HG03571 (cell line): ENCODE measurements around the gene C3orf22.

Experiments
- ATAC-seq: cut with Tn5 transposase; IDR thresholded peaks from one replicate; pipeline ENCODE4 v1.9.1; 2021; ENCODE audit not compliant: unreplicated experiment

Gene C3orf22

GRCh38 chr3:126557415-126557745 is 1.4 kb downstream of the C3orf22 start:
- no peak for ATAC-seq

GRCh38 chr3:126556637-126557414 is 1.9 kb downstream of the C3orf22 start:
- ATAC-seq, result no peak

DNA sequence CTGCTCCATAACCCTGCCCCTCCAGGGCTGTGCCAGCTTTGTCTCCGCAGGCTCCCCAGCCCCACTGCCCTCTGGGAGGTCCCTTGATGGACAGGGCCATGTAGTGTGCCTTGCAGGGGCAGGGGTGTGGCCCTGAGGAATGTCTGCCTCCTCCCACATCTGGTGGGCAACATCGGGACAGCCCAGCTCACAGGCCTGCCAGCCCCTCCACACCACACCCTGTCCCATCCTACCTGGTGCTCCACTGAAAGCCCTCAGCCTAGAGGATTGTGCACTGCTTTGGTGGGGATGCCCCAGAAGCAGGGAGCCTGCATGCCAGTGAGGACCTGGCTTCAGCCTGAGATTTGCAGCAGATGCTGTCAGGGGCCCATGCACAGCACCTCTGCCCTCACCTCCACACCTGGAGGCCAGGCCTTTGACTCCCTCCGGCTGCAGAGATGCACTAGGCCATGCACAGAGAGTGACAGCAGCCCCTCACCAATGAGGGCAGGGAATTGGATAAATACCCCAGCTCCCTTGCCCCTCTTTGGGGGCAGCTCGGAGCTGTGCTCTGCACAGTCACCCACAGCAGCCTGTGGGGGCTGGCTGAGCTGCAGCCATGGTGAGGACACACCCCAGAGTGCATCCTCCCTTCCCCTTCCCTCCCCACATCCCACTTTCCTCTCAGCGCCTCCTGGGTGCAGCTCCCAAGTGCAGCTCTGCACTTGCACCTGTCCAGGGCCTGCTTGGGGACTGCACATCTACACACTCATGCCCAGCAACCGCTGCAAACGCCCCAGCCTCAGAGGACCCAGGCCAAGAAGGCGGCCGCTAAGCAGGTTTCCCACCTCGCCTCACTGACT is 2.7 kb downstream of the C3orf22 start:
- no peak for ATAC-seq

DNA sequence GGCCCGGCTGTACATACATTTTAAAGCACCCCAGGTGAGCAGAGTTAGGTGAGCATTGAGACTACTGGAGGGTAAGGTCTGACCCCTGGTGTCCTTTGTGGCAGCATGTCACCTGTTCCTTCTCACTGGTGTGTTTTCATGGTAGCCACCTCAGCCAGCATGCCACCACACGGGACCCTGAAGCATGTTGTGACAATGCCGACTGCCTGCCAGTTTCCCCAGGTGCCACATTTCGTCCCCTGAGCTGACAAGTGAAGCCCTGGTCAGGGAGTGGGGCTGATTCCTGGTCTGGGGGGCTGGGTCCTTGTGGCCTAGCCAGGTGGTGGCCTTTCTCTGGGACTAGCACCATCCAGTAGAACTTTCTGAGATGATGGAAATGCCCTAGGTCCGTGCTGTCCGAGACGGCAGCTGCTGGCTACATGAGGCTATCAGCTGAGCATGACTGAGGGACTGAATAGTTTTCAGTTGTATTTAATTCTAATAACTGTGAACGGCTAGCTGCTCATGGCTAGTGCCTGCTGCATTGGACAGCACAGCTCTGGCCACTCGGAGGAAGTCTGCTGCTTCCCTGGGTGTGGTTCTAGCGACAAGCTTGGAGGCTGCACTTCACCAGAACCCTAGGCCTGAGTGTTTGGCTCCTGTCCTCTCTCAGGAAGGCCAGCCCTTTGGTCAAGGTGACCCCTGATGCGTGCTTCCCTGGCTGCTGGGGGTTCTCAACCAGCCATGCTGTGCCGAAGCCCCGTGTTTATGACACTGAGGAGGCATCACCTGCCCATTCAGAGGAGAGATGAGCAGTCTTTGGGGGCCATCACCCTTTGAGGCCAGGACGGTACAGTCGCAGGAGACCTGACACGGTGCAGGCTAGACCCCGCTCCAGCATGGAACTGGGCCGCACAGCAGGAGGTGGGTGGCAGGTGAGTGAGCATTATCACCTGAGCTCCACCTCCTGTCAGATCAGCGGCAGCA is 3.9 kb downstream of the C3orf22 start:
- ATAC-seq, result no peak

- no peak for ATAC-seq
Observed at GRCh38 chr3:126553284-126554084, 5.2 kb downstream of the C3orf22 start.

DNA sequence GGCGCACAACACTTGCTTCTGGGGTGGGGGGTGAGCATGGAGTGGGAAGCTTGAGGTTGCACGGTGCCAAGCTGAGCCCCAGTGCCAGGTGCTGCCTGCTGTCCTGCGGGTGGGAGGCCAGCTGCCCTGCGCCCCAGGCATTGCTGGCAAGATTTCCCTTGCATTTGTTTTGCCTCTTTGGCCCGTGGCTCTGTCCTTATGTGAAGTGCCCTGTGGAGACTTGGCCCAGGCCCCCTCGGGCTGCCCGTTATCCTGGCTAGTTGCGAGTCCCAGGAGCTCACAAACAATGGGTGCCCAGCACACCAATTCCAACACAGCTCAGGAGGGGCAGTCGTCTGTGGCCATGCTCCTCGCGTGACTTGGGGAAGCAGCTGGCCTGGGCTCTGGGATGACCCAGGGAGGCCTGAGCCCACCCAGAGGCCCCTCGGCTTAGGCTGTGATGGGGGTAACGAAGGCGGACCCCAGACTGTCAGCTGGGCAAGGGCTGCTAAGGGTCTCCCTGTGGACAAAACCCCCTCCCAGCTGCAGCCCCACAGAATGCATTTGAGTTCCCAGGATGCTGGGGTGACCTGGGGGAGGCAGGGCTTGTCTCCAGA is 5.9 kb downstream of the C3orf22 start:
- ATAC-seq, result no peak

DNA sequence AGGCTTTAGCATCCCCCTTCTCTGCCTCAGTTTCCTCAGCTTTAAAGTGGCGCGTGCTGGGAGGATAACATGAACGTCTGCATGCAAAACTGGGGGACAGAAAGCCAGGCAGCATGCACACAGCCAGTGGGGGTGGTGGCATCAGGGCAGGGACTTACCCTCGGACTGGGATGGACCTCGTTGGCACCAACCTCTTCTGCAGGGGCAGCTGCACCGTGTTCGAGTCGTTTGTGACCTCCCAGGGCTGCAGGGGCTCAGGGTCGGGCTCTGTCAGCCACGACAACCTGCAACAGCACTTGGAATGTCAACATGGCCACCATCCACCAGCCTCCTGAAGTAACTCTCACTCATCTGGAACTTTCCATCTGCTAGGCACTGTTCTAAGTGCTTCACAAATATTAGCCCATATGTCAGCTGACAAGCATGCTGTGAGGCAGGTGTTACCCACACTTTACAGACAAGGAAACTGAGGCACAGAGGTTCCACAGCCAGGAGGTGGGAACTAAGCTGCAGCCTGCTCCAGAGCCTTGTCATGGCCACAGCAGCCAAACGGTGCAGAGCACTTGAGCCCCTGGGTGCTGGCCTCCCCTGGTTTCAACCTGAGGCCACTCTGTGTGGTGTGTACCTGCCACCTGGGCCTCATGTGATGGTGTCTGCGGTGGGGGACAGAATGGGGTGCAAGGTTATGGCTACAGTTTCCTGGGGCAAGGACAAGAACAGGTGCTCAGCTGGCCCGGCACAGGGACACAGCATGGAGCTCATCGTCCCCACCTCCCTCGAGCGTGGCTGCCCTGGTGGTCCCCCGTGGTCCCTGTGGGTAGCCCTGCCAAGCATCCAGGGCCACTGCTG is 6.7 kb downstream of the C3orf22 start:
- ATAC-seq, result no peak

GRCh38 chr3:126551121-126551838 is 7.5 kb downstream of the C3orf22 start:
- no peak for ATAC-seq

DNA sequence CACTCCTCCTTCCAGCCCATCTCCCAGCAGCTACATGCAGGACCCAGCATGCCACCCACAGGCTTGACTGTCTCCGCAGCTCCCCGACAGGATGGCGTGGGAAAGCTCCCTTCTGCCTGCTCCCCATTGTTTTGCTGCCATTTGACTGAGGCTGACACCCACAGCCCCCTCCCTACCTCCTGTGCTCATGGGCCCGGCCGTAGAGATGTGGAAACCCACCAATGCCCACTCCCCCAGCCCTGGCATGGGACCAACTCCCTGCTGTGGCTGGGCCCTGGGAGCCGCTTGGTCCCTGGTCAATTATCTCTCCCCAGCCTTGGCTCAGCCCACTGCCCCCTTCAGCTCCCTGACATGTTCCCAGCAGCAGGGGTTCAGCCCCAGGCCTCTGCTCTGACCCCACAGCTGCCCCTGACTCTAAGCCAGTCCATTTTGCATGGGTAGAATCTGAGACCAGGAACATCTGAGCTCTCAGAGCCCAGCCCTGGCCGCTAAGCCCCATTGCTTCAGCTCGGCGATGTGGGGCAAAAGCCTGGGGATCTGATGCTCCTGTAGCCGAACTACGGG is 8.2 kb downstream of the C3orf22 start:
- ATAC-seq, result no peak

- ATAC-seq, result no peak
Observed at GRCh38 chr3:126549861-126550487, 8.8 kb downstream of the C3orf22 start.

DNA sequence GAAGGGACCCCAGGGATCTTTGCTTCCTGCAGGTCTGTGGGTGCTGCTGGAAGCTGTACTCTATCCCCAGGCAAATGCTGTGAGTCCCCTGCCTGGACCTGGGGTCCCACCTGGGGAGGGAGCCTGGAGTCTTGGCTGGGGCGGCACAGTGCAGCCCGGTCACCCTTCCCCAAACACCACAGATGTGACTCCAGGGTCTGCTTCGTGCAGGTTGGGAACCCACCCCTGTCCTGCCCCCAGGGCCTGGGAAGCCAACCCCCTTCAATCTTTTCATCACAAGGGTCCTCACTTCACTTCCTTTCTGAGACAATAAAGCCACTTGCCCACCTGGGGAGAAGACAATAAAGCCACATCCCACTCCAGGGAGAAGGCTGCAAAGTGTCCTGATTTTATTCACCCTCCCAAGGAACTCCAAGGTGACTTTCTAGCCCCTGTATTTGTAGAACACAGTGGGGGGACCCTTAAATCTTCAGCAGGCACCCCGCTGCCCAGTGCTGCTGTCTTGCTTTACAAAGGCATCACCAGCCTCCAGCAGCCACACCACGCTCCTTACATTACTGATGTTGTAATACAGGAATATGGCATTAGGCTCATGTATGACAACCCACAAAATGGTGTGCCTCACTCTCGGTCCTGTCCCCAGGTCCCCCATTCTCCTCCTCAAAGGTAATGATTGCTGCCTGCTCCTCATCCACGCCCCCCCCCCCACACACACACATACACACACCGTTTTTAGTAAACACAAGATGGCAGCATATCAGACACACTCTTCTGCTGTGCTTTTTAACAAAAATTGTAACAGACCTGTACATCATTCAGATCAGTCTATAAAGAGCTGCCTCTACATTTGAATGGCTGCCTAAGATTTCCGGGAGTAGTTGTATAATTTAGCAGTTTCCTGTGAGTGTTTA is 9.9 kb downstream of the C3orf22 start:
- ATAC-seq, result no peak

- no peak for ATAC-seq
Observed at GRCh38 chr3:126547721-126548120, 11.0 kb downstream of the C3orf22 start.

DNA sequence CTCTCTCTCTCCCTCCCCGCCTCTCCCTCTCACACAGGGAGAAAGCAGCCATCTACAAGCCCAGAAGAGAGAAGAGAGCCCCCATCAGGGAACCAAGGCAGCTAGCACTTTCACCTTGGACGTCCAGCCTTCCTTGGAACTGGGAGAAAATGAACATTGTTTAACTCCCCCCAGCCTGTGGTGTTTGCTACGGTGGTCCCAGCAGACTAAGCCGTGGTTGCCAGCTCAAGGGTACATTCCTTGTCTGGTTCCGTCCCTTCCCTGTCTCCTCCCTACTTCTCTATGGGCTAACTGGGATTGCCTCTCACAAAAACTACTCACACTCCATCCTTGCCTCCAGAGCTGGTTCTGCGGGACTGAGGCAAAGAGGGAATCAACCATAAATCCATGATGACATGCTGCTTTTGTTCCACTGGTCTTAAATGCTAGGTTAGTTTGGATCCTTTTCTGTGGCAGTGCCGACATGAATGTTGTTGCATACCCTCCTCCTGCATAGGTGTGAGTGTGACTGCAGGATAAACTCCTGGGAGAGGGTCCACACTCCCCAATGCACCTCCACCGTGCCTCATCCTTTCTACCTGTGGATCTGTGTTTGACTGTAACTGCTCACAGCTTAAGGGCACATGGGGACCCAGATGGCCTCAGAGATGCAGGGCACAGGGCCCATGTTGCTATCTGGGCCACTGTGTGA is 12.0 kb downstream of the C3orf22 start:
- no peak for ATAC-seq

DNA sequence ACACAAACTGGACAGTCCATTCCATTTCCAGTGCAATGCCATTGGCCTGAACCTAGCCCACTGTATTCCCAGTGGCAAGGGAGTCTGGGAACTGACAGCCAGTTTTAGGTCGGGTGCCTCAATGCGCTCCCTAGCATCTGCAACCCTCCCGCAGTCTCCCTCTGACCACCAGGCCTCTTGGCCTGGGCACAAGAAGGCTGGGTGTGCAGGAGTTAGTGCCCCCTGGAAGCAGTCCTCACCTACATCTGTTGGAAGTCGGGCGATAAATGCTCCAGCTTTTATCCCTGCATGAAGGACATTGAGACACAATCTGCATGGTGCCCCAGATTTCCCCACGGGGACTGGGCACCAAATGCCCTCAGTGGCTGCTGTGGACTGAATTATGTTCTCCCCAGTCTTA is 12.7 kb downstream of the C3orf22 start:
- no peak for ATAC-seq

GRCh38 chr3:126545544-126545943 is 13.2 kb downstream of the C3orf22 start:
- no peak for ATAC-seq
